ENCODE results near the gene TIMP4. TPM values are rescaled to one million over a fixed set of nuclear protein-coding genes. Genes with fewer than 3 reads are reported as not detected.

The TIMP4 gene
- total RNA-seq, 1 donor: 12.3 TPM

DNA sequence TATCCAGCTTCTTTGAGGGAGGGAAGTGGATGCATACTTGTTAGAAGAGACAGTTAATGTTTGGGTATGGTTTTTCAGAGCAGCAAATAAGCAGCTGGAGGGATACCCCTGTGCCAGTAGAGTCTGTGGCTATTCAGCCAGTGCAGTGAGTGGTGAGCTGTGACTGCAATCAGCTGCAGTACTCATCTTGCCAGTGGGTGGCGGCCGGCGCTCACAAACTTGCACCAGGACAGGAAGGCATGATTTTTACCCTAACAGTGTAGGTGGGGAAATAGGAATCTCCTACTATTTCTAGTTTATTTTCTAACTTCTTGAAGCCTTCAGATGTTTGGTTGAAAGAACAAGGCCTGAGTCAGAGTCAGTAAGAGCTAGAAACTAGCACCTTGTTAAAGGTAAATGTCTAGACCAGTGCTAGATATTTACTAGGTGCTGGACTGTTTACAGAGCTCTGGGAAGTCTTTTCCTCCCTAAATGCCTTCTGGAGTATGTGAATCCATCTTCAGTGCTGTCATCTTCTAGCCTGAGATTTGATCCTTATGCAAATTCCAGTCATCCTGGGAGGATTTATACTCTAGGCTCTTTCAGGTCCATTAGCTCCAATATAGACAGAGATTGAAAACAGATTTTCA, 23.6 kb downstream of the TIMP4 start:
- TF ChIP-seq, protein P1, sequence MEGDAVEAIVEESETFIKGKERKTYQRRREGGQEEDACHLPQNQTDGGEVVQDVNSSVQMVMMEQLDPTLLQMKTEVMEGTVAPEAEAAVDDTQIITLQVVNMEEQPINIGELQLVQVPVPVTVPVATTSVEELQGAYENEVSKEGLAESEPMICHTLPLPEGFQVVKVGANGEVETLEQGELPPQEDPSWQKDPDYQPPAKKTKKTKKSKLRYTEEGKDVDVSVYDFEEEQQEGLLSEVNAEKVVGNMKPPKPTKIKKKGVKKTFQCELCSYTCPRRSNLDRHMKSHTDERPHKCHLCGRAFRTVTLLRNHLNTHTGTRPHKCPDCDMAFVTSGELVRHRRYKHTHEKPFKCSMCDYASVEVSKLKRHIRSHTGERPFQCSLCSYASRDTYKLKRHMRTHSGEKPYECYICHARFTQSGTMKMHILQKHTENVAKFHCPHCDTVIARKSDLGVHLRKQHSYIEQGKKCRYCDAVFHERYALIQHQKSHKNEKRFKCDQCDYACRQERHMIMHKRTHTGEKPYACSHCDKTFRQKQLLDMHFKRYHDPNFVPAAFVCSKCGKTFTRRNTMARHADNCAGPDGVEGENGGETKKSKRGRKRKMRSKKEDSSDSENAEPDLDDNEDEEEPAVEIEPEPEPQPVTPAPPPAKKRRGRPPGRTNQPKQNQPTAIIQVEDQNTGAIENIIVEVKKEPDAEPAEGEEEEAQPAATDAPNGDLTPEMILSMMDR (IDR thresholded peaks at IDR 0.05; ENCODE audit: insufficient read depth, low read length): peak; percentile 94
- H3K4me3 ChIP-seq (ENCODE audit: low read depth, low read length): no peak overlapping the region
- peak; percentile 71 for DNase-seq (ENCODE audit: low read depth)

DNA sequence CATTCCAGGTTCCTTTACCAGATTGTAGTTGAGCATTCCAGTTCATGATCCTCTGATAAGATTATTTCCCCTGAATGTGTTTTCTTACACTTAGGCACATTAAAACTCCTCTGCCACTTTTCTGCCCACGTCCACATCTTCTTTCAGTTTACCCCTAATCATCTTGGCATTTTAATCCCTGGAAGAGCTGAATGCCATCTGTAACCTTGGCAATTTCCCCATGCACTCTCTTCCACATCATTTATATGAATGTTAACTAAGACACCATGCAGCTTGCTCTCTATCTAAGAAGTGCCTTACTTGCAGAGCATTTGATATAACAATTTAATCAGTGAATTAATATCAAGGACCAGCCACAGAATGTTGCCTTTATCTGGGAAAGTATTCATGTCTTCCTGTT, 25.8 kb downstream of the TIMP4 start:
- no peak for DNase-seq (ENCODE audit: low read depth)
- TF ChIP-seq, protein P1 (IDR thresholded peaks at IDR 0.05; ENCODE audit: insufficient read depth, low read length): no peak

DNA sequence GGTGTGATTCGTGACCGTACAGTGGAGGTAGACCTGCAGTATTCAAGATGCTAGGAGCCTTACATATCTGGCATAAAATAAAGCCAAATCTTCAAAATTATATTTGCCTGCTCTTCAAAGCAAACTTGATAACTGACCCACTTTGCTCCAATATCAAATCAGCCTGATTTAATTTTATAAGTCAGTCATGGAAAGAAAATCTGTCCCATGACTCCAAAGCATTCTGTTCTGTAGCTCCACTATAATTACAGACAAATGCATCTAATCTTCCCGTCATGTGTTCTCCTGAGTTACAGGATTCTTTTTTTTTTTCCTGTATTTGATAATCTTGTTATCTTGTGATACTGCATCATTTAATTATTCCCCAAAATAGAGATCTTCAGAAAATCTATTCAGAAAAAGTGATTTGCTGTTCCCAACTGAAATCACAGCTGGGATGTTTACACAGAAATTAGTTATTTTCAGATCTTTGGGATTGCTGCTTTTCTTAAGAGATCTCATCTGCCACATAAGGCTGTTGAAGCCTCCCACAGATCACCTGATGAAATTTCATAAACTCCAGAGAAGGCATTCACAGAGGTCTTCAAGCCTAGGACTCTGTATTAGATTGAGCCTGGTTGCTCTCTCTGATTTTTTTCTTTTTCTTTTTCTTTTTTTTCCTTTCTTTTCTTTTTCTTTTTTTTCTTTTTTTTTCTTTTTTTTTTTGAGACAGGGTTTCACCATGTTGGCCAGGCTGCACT, 27.2 kb downstream of the TIMP4 start:
- DNase-seq (ENCODE audit: low read depth): no peak
- no peak overlapping the region for H3K4me3 ChIP-seq (ENCODE audit: low read depth, low read length)
- TF ChIP-seq, protein P1 (IDR thresholded peaks at IDR 0.05; ENCODE audit: insufficient read depth, low read length): no peak

More for the DNA sequence above, 25.8 kb downstream of the TIMP4 start:
- no peak overlapping the region for H3K4me3 ChIP-seq (ENCODE audit: low read depth, low read length)

DNA sequence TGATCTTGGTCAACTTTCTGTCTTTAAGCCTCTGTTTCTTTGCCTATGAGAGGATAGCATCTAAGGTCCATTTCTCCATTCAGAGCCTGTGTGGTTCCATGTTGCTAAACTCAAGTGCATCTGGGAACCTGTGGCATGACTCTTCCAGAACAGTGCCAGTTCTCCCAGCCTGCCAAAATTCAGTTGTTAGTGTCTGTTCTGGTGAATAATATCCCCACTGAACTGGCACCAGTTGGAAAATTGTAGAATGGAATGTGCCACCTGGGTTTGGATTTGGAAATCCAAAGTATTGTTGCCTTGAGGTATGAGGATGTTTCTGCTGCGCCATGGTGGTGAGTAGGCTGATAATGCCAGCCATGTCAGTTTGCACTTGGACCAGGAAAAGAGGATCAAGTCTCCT, 31.3 kb downstream of the TIMP4 start:
- TF ChIP-seq, protein P1 (IDR thresholded peaks at IDR 0.05; ENCODE audit: insufficient read depth, low read length): no peak
- DNase-seq (ENCODE audit: low read depth): no peak
- no peak overlapping the region for H3K4me3 ChIP-seq (ENCODE audit: low read depth, low read length)

DNA sequence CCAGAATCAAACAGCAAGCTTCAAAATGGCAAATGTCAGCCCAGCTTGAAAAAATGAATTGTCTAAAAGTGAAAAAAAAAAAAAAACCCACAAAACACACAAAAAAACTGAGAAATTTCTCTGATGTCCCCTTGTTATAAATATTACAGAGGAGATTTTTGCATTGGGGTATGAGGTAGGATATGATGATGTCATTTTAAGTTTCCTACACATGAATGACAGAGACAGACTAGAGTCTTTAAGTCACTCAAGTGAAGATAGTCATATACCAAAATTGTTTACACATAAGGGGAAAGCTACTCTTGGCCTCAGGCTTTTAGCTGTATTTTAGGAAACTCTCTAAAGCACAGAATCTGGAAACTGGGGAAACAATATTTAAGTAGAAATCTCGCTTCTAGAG, 32.9 kb downstream of the TIMP4 start:
- no peak overlapping the region for H3K4me3 ChIP-seq (ENCODE audit: low read depth, low read length)
- no peak for DNase-seq (ENCODE audit: low read depth)
- TF ChIP-seq, protein P1 (IDR thresholded peaks at IDR 0.05; ENCODE audit: insufficient read depth, low read length): no peak

DNA sequence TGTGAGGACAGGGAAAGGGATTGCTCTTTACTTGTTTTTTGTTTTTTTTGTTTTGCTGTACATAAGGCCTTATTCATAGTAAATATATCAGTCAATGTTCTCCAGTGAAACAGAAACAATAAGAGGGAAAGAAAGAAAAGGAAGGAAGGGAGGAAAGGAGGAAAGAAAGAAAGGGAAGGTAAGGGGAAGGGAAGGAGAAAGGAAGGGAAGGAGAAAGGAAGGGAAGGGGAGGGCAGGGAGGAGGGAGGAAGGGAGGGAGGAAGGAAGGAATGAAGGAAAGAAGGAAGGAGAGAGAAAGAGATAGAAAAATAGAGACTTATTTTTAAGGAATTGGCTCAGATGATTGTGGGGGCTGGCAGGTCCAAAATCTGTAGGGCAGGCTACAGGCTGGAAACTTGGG, 37.2 kb downstream of the TIMP4 start:
- DNase-seq (ENCODE audit: low read depth): no peak
- H3K4me3 ChIP-seq (ENCODE audit: low read depth, low read length): no peak overlapping the region
- TF ChIP-seq, protein P1 (IDR thresholded peaks at IDR 0.05; ENCODE audit: insufficient read depth, low read length): no peak

Data from fibroblast of the aortic adventitia (primary cell).